Neuronal stem cell (in vitro differentiated cells): Measurements from ENCODE around the gene HNRNPA1.
A peak's percentile ranks its signal among the peaks of the same experiment; 100 is the strongest.
"Not testable (repeated sequence)": the region's sequence is repeated elsewhere in the genome, so short reads cannot be mapped to it uniquely, and the experiment has no call there.

Experiments
- DNase-seq: peaks from one replicate; pipeline ENCODE4 v3.0.0-alpha.2; 2013; ENCODE audit warnings: low spot score
- H2AFZ ChIP-seq: one replicate; pipeline ENCODE4 v1.6.1; 2013; ENCODE audit warnings: mild to moderate bottlenecking, low read length, inconsistent platforms
- H2AK5ac ChIP-seq: 2 replicates; pipeline ENCODE4 v1.6.1; 2013; ENCODE audit warnings: low read depth, mild to moderate bottlenecking, inconsistent platforms, low read length, moderate library complexity, mixed read lengths
- H2BK120ac ChIP-seq: 2 replicates; pipeline ENCODE4 v1.6.1; 2013; ENCODE audit warnings: low read depth, mild to moderate bottlenecking, inconsistent platforms, low read length, moderate library complexity, mixed read lengths
- H2BK12ac ChIP-seq: one replicate; pipeline ENCODE4 v1.6.1; 2013; ENCODE audit warnings: low read length, inconsistent platforms
- H2BK15ac ChIP-seq: 2 replicates; pipeline ENCODE4 v1.6.1; 2013; ENCODE audit warnings: mild to moderate bottlenecking, low read length, inconsistent platforms, mixed read lengths
- H2BK5ac ChIP-seq: one replicate; pipeline ENCODE4 v1.6.1; 2013; ENCODE audit warnings: inconsistent platforms, mild to moderate bottlenecking, low read length, moderate library complexity
- H3K14ac ChIP-seq: one replicate; pipeline ENCODE4 v1.6.1; 2013; ENCODE audit warnings: low read length, inconsistent platforms
- H3K18ac ChIP-seq: 2 replicates; pipeline ENCODE4 v1.6.1; 2013; ENCODE audit warnings: low read length, inconsistent platforms
- H3K23ac ChIP-seq: 2 replicates; pipeline ENCODE4 v1.6.1; 2013; ENCODE audit warnings: low read depth, mild to moderate bottlenecking, mixed read lengths, low read length, inconsistent platforms; ENCODE audit not compliant: poor library complexity
- H3K27ac ChIP-seq: replicated peaks from 3 replicates; pipeline ENCODE4 v1.5.1; 2013; ENCODE audit warnings: low read length, inconsistent platforms
- H3K27me3 ChIP-seq, 3 experiments: 2 replicates each; pipeline ENCODE4 v1.6.1; 2013; ENCODE audit warnings: low read length in 3 of 3, mild to moderate bottlenecking in 2 of 3, inconsistent platforms in 1 of 3, low read depth in 1 of 3, mixed read lengths in 1 of 3, moderate library complexity in 1 of 3; ENCODE audit not compliant: control insufficient read depth in 3 of 3, insufficient read depth in 3 of 3
- H3K36me3 ChIP-seq, 2 donors: replicated peaks in 1 of 2; 2 replicates each; pipeline ENCODE4 v1.6.1; 2013; ENCODE audit warnings: low read length in 2 of 2; ENCODE audit not compliant: control insufficient read depth in 2 of 2, insufficient read depth in 2 of 2
- H3K4ac ChIP-seq: 2 replicates; pipeline ENCODE4 v1.6.1; 2013; ENCODE audit warnings: inconsistent platforms, mild to moderate bottlenecking, low read length, moderate library complexity
- H3K4me1 ChIP-seq, 2 donors: 1 replicate in 1 of 2; 2 replicates in 1 of 2; pipeline ENCODE4 v1.6.1; 2013; ENCODE audit warnings: low read length in 2 of 2, low read depth in 1 of 2; ENCODE audit not compliant: control insufficient read depth in 2 of 2, insufficient read depth in 1 of 2
- H3K4me2 ChIP-seq: one replicate; pipeline ENCODE4 v1.6.1; 2013; ENCODE audit warnings: mild to moderate bottlenecking, low read length, inconsistent platforms; ENCODE audit not compliant: insufficient read depth, poor library complexity, severe bottlenecking
- H3K4me3 ChIP-seq, 2 donors: 2 replicates each; pipeline ENCODE4 v1.5.1; 2013; ENCODE audit warnings: low read length in 2 of 2, mild to moderate bottlenecking in 2 of 2, inconsistent platforms in 1 of 2, moderate library complexity in 1 of 2
- H3K79me1 ChIP-seq: one replicate; pipeline ENCODE4 v1.6.1; 2013; ENCODE audit warnings: low read depth, mild to moderate bottlenecking, inconsistent platforms, low read length, moderate library complexity
- H3K9ac ChIP-seq: one replicate; pipeline ENCODE4 v1.6.1; 2013; ENCODE audit warnings: mild to moderate bottlenecking, low read depth, low read length, inconsistent platforms; ENCODE audit not compliant: poor library complexity
- H3K9me3 ChIP-seq, 2 donors: replicated peaks in 1 of 2; 2 replicates each; pipeline versions ENCODE3 to v1.6.1; 2013; ENCODE audit warnings: low read length in 2 of 2, mild to moderate bottlenecking in 2 of 2, inconsistent platforms in 1 of 2, low read depth in 1 of 2, mixed read lengths in 1 of 2, moderate library complexity in 1 of 2; ENCODE audit not compliant: control insufficient read depth in 2 of 2, insufficient read depth in 1 of 2
- H4K8ac ChIP-seq: one replicate; pipeline ENCODE4 v1.6.1; 2013; ENCODE audit warnings: low read depth, mild to moderate bottlenecking, inconsistent platforms, low read length, moderate library complexity
- H4K91ac ChIP-seq: one replicate; pipeline ENCODE4 v1.6.1; 2013; ENCODE audit warnings: low read length, low read depth, mild to moderate bottlenecking, inconsistent platforms; ENCODE audit not compliant: poor library complexity
- WGBS, 2 donors: extraction: QIAGEN DNeasy Blood & Tissue Kit; methylation state at CpG; one replicate each; pipeline ENCODE4 v1.1.7; 2013; ENCODE audit warnings: missing lambda C conversion rate in 2 of 2, mixed read lengths in 1 of 2; ENCODE audit not compliant: insufficient read length in 2 of 2, insufficient replicate concordance in 1 of 2; ENCODE audit errors: extremely low coverage in 2 of 2; 5-methylcytosine and 5-hydroxymethylcytosine counted together

HNRNPA1 gene

GRCh38 chr12:54311051-54311450, 30.5 kb downstream of the HNRNPA1 start:
- no peak for DNase-seq
- H3K23ac ChIP-seq: no peak overlapping the region
- no peak overlapping the region for H3K27ac ChIP-seq
- H2AK5ac ChIP-seq: no peak overlapping the region
- H3K27me3 ChIP-seq: peaks cover 0 to 6% (median 0%) of the 10 kb centered on the region in 3 experiments
- H3K4me2 ChIP-seq: no peak overlapping the region
- no peaks in the 10 kb centered on the region for H3K9me3 ChIP-seq
- H3K4me3 ChIP-seq: no peak overlapping the region
- H2BK15ac ChIP-seq: no peak overlapping the region
- no peak overlapping the region for H4K8ac ChIP-seq
- H3K14ac ChIP-seq: no peak overlapping the region
- no peak overlapping the region for H2AFZ ChIP-seq
- no peak overlapping the region for H2BK120ac ChIP-seq
- WGBS, 2 donors: no CpG with 5 or more reads among the region's 2 CpGs
- H2BK12ac ChIP-seq: no peak overlapping the region
- no peak overlapping the region for H3K4ac ChIP-seq
- H3K36me3 ChIP-seq: no peaks in the 10 kb centered on the region
- H3K79me1 ChIP-seq: no peaks in the 10 kb centered on the region
- H3K18ac ChIP-seq: no peak overlapping the region
- H3K9ac ChIP-seq: no peak overlapping the region
- H4K91ac ChIP-seq: no peak overlapping the region
- H2BK5ac ChIP-seq: no peak overlapping the region
- H3K4me1 ChIP-seq: no peaks in the 10 kb centered on the region

GRCh38 chr12:54312309-54312708, 31.8 kb downstream of the HNRNPA1 start:
- not testable (repeated sequence) for DNase-seq, H4K91ac ChIP-seq
- no CpG with 5 or more reads among the region's 7 CpGs for WGBS, 2 donors

GRCh38 chr12:54321363-54321762, 40.8 kb downstream of the HNRNPA1 start:
- H2BK12ac ChIP-seq: no peak overlapping the region
- H3K9ac ChIP-seq: no peak overlapping the region
- no peak overlapping the region for H2AK5ac ChIP-seq
- H4K8ac ChIP-seq: no peak overlapping the region
- no peak overlapping the region for H4K91ac ChIP-seq
- no peak overlapping the region for H3K4me2 ChIP-seq
- H3K4ac ChIP-seq: no peak overlapping the region
- H3K23ac ChIP-seq: no peak overlapping the region
- H3K27me3 ChIP-seq: no peaks in the 10 kb centered on the region
- no peak for DNase-seq
- H3K9me3 ChIP-seq: no peaks in the 10 kb centered on the region
- H3K4me3 ChIP-seq: no peak overlapping the region
- H2AFZ ChIP-seq: no peak overlapping the region
- no CpG with 5 or more reads among the region's 5 CpGs for WGBS, 2 donors
- no peak overlapping the region for H3K14ac ChIP-seq
- no peak overlapping the region for H2BK15ac ChIP-seq
- no peak overlapping the region for H2BK120ac ChIP-seq
- H2BK5ac ChIP-seq: no peak overlapping the region
- H3K4me1 ChIP-seq: peaks cover 0 to 3% of the 10 kb centered on the region in 2 donors
- H3K79me1 ChIP-seq: peaks cover 1% of the 10 kb centered on the region
- no peak overlapping the region for H3K27ac ChIP-seq
- no peak overlapping the region for H3K18ac ChIP-seq
- no peaks in the 10 kb centered on the region for H3K36me3 ChIP-seq

More at GRCh38 chr12:54312309-54312708, 31.8 kb downstream of the HNRNPA1 start:
- not testable (repeated sequence) for H2BK12ac ChIP-seq, H3K4me3 ChIP-seq, H3K23ac ChIP-seq, H3K9ac ChIP-seq, H2BK15ac ChIP-seq, H2BK120ac ChIP-seq, H3K79me1 ChIP-seq, H3K4ac ChIP-seq, H3K36me3 ChIP-seq, H3K14ac ChIP-seq, H3K9me3 ChIP-seq, H4K8ac ChIP-seq, H3K4me2 ChIP-seq, H2AK5ac ChIP-seq, H2BK5ac ChIP-seq, H3K18ac ChIP-seq, H3K4me1 ChIP-seq, H3K27me3 ChIP-seq, H2AFZ ChIP-seq, H3K27ac ChIP-seq

- Histone ChIP-seq H2AFZ (peak within 1 kb of the TSS; percentile 90), H2BK15ac (peak within 1 kb of the TSS; percentile 1), H3K9ac (peak within 1 kb of the TSS; percentile 56), H3K4ac (no peak within 1 kb of the TSS), H4K8ac (no peak within 1 kb of the TSS), H3K4me1 (peaks cover 0 to 3% of the 10 kb centered on the region in 2 donors), H3K23ac (no peak within 1 kb of the TSS), H4K91ac (no peak within 1 kb of the TSS), H3K36me3 (peaks cover 0 to 14% of the 10 kb centered on the region in 2 donors), H2BK12ac (no peak within 1 kb of the TSS), H3K18ac (peak within 1 kb of the TSS; percentile 80), H3K4me2 (peak within 1 kb of the TSS; percentile 65), H2AK5ac (no peak within 1 kb of the TSS), H3K27me3 (no peaks in the 10 kb centered on the region), H3K79me1 (peaks cover 2% of the 10 kb centered on the region), H3K14ac (no peak within 1 kb of the TSS), H3K9me3 (no peaks in the 10 kb centered on the region), H3K4me3 (peak within 1 kb of the TSS; percentile 67 to 85), H3K27ac (peak within 1 kb of the TSS; percentile 47), H2BK5ac (no peak within 1 kb of the TSS), H2BK120ac (peak within 1 kb of the TSS; percentile 2)
- DNase-seq: peak; percentile 99
- no CpG with 5 or more reads among the region's 34 CpGs for WGBS, 2 donors
Observed at GRCh38 chr12:54324617-54325441, 44.3 kb downstream of the HNRNPA1 start, which contains the start of gene COPZ1. COPZ1 (plus strand) TSS chr12:54325131; CDS start chr12:54325164, 33 bp downstream.
